WTC11 (cell line): ENCODE data around the gene RNF224. TPM values are rescaled to one million over a fixed set of nuclear protein-coding genes. Genes with fewer than 3 reads are reported as not detected.
A peak's percentile ranks its signal among the peaks of the same experiment; 100 is the strongest.

Experiments used
- ATF1 ChIP-seq: sonication (generic); formaldehyde crosslinking; IDR thresholded peaks from 2 replicates; pipeline ENCODE4 v1.8.1; 2023; ENCODE audit warnings: mild to moderate bottlenecking, moderate library complexity, missing genetic modification reagents
- ELF4 ChIP-seq: sonication (generic); formaldehyde crosslinking; IDR thresholded peaks from 2 replicates; pipeline ENCODE4 v1.8.1; 2022; ENCODE audit warnings: low read depth, mild to moderate bottlenecking, moderate library complexity, missing genetic modification reagents
- ESRRA ChIP-seq: sonication (generic); formaldehyde crosslinking; IDR thresholded peaks from 2 replicates; pipeline ENCODE4 v1.8.1; 2022; ENCODE audit warnings: mild to moderate bottlenecking, missing genetic modification reagents, borderline replicate concordance
- ETV6 ChIP-seq: sonication (generic); formaldehyde crosslinking; IDR thresholded peaks from 2 replicates; pipeline ENCODE4 v1.8.1; 2022; ENCODE audit warnings: mild to moderate bottlenecking, missing genetic modification reagents
- FOXJ3 ChIP-seq: sonication (generic); formaldehyde crosslinking; IDR thresholded peaks from 2 replicates; pipeline ENCODE4 v1.9.0; 2021; ENCODE audit warnings: missing genetic modification reagents, mild to moderate bottlenecking, borderline replicate concordance
- GABPB1 ChIP-seq: sonication (generic); formaldehyde crosslinking; IDR thresholded peaks from 2 replicates; pipeline ENCODE4 v1.8.1; 2023; ENCODE audit warnings: mild to moderate bottlenecking, missing genetic modification reagents
- GRHL2 ChIP-seq: fragments of 250-450 bp; sonication (Bioruptor Pico); IDR thresholded peaks from 2 replicates; pipeline ENCODE4 v1.8.0; 2022; ENCODE audit warnings: mild to moderate bottlenecking, moderate library complexity; ENCODE audit not compliant: insufficient replicate concordance, severe bottlenecking
- GTF2I ChIP-seq: fragments of 250-450 bp; sonication (Bioruptor Pico); conservative IDR thresholded peaks from 2 replicates; pipeline ENCODE4 v1.4.0; 2021; ENCODE audit warnings: mild to moderate bottlenecking
- HMGA2 ChIP-seq: fragments of 250-450 bp; sonication (Bioruptor Pico); IDR thresholded peaks from 2 replicates; pipeline ENCODE4 v1.4.0; 2021; ENCODE audit warnings: mild to moderate bottlenecking, moderate library complexity
- JUN ChIP-seq: sonication (generic); formaldehyde crosslinking; IDR thresholded peaks from 2 replicates; pipeline ENCODE4 v1.8.0; 2023; ENCODE audit warnings: mild to moderate bottlenecking, missing genetic modification reagents
- MXD4 ChIP-seq: fragments of 250-450 bp; sonication (Bioruptor Pico); IDR thresholded peaks from 2 replicates; pipeline ENCODE4 v1.8.0; 2021; ENCODE audit warnings: mild to moderate bottlenecking, moderate library complexity, borderline replicate concordance
- NR3C1 ChIP-seq: sonication (generic); formaldehyde crosslinking; conservative IDR thresholded peaks from 2 replicates; pipeline ENCODE4 v1.8.1; 2023; ENCODE audit warnings: low read depth, mild to moderate bottlenecking, missing genetic modification reagents
- SOX15 ChIP-seq: fragments of 250-450 bp; sonication (Bioruptor Pico); IDR thresholded peaks from 2 replicates; pipeline ENCODE4 v1.9.0; 2021; ENCODE audit warnings: mild to moderate bottlenecking
- SP1 ChIP-seq: sonication (generic); formaldehyde crosslinking; conservative IDR thresholded peaks from 2 replicates; pipeline ENCODE4 v1.8.1; 2022; ENCODE audit warnings: missing genetic modification reagents
- TEAD1 ChIP-seq: sonication (generic); formaldehyde crosslinking; IDR thresholded peaks from 2 replicates; pipeline ENCODE4 v1.8.0; 2022; ENCODE audit warnings: mild to moderate bottlenecking, missing genetic modification reagents
- ZBTB21 ChIP-seq: sonication (generic); formaldehyde crosslinking; IDR thresholded peaks from 2 replicates; pipeline ENCODE4 v1.8.1; 2023; ENCODE audit warnings: mild to moderate bottlenecking, missing genetic modification reagents, borderline replicate concordance
- ZNF138 ChIP-seq: sonication (generic); formaldehyde crosslinking; conservative IDR thresholded peaks from 2 replicates; pipeline ENCODE4 v1.8.1; 2022; ENCODE audit warnings: mild to moderate bottlenecking, moderate library complexity, missing genetic modification reagents
- ZNF219 ChIP-seq: sonication (generic); formaldehyde crosslinking; IDR thresholded peaks from 2 replicates; pipeline ENCODE4 v1.8.0; 2023; ENCODE audit warnings: missing genetic modification reagents, mild to moderate bottlenecking, borderline replicate concordance
- ZNF263 ChIP-seq: sonication (generic); formaldehyde crosslinking; IDR thresholded peaks from 2 replicates; pipeline ENCODE4 v1.8.1; 2022; ENCODE audit warnings: low read depth, mild to moderate bottlenecking, moderate library complexity, missing genetic modification reagents
- ZNF416 ChIP-seq: fragments of 250-450 bp; sonication (Bioruptor Pico); IDR thresholded peaks from 2 replicates; pipeline ENCODE4 v1.9.0; 2021; ENCODE audit warnings: mild to moderate bottlenecking, inconsistent platforms
- ZNF423 ChIP-seq: fragments of 250-450 bp; sonication (Bioruptor Pico); IDR thresholded peaks from 2 replicates; pipeline ENCODE4 v2.1.2; 2022; ENCODE audit warnings: mild to moderate bottlenecking, moderate library complexity
- total RNA-seq: library from RNA; stranded (reverse); gene quantifications from 3 replicates; pipeline ENCODE4 v1.2.3, GENCODE V29; 2021
- TF ChIP-seq, protein P1 (sequence below): sonication (generic); formaldehyde crosslinking; IDR thresholded peaks from 2 replicates; pipeline ENCODE4 v1.8.1; 2023; ENCODE audit warnings: mild to moderate bottlenecking, missing genetic modification reagents, moderate library complexity
- TF ChIP-seq, protein P2 (sequence below): sonication (generic); formaldehyde crosslinking; IDR thresholded peaks from 2 replicates; pipeline ENCODE4 v1.8.0; 2023; ENCODE audit warnings: missing genetic modification reagents
- TF ChIP-seq, protein P3 (sequence below): fragments of 250-450 bp; sonication (Bioruptor Pico); conservative IDR thresholded peaks from 2 replicates; pipeline ENCODE4 v1.9.0; 2021; ENCODE audit warnings: mild to moderate bottlenecking
- TF ChIP-seq, protein P4 (sequence below): sonication (generic); formaldehyde crosslinking; conservative IDR thresholded peaks from 2 replicates; pipeline ENCODE4 v1.8.1; 2022; ENCODE audit warnings: mild to moderate bottlenecking, missing genetic modification reagents
- TF ChIP-seq, protein P5 (sequence below): fragments of 250-450 bp; sonication (Bioruptor Pico); IDR thresholded peaks from 2 replicates; pipeline ENCODE4 v1.8.0; 2021; ENCODE audit warnings: mild to moderate bottlenecking
- TF ChIP-seq, protein P6 (sequence below): sonication (generic); formaldehyde crosslinking; IDR thresholded peaks from 2 replicates; pipeline ENCODE4 v1.8.0; 2023; ENCODE audit warnings: missing genetic modification reagents, mild to moderate bottlenecking, borderline replicate concordance
- TF ChIP-seq, protein P7 (sequence below): sonication (generic); formaldehyde crosslinking; conservative IDR thresholded peaks from 2 replicates; pipeline ENCODE4 v1.8.1; 2023; ENCODE audit warnings: mild to moderate bottlenecking, low read depth, missing genetic modification reagents, moderate library complexity

Gene RNF224
- total RNA-seq, 1 experiment from 2014 or later: 0.59 TPM

DNA sequence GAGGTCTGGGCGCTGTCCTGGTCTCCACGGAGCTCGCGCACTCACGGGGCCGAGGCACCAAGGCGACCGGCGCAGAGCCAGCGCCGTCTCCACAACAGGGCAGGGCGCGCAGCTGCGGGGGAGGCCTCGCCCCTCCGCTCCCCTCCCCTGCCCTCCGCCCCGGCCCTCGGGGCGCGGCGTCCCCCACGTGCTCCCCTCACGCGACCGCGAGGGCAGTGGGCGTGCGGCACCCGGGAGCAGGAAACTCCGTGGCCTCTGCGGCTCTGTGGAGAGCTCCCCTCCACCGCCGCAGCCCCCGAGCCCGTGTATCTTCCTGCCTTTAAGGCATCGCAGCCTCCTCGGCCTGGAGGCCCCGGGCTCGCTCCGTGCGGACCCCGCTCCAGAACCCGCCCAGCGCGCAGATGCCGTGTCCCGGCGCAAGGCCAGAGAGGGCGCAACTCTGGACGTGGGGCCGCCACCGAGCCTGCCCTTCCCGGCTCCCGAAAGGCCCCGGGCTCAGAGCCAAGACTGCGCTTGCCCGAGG is 13.1 kb downstream of the RNF224 start (continued):
- TF ChIP-seq ATF1 (peak; percentile 76; the same call in 1 of the 2 replicates), MXD4 (no peak), NR3C1 (CRISPR knock-in tag) (no peak), JUN (CRISPR knock-in tag) (0 out of 2 replicates have a peak, but pooled peaks have one; percentile 64), ZBTB21 (CRISPR knock-in tag) (no peak), ZNF416 (no peak), SP1 (CRISPR knock-in tag) (no peak), ZNF138 (CRISPR knock-in tag) (no peak), ESRRA (CRISPR knock-in tag) (peak; percentile 76; the same call in 1 of the 2 replicates), ZNF263 (CRISPR knock-in tag) (peak; percentile 37; the same call in 1 of the 2 replicates), ELF4 (CRISPR knock-in tag) (no peak), ETV6 (0 out of 2 replicates have a peak, but pooled peaks have one; percentile 22), FOXJ3 (CRISPR knock-in tag) (no peak), ZNF423 (CRISPR knock-in tag) (no peak), ZNF219 (CRISPR knock-in tag) (peak; percentile 75; the same call in 1 of the 2 replicates), GABPB1 (CRISPR knock-in tag) (no peak), GTF2I (no peak), HMGA2 (CRISPR knock-in tag) (no peak), SOX15 (CRISPR knock-in tag) (no peak), TEAD1 (peak; percentile 79; the same call in 1 of the 2 replicates), GRHL2 (CRISPR knock-in tag) (no peak)
- TF ChIP-seq, protein P1, sequence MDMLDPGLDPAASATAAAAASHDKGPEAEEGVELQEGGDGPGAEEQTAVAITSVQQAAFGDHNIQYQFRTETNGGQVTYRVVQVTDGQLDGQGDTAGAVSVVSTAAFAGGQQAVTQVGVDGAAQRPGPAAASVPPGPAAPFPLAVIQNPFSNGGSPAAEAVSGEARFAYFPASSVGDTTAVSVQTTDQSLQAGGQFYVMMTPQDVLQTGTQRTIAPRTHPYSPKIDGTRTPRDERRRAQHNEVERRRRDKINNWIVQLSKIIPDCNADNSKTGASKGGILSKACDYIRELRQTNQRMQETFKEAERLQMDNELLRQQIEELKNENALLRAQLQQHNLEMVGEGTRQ (CRISPR knock-in tag): no peak
- TF ChIP-seq, protein P2, sequence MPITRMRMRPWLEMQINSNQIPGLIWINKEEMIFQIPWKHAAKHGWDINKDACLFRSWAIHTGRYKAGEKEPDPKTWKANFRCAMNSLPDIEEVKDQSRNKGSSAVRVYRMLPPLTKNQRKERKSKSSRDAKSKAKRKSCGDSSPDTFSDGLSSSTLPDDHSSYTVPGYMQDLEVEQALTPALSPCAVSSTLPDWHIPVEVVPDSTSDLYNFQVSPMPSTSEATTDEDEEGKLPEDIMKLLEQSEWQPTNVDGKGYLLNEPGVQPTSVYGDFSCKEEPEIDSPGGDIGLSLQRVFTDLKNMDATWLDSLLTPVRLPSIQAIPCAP (CRISPR knock-in tag): 0 out of 2 replicates have a peak, but pooled peaks have one; percentile 52
- TF ChIP-seq, protein P3, sequence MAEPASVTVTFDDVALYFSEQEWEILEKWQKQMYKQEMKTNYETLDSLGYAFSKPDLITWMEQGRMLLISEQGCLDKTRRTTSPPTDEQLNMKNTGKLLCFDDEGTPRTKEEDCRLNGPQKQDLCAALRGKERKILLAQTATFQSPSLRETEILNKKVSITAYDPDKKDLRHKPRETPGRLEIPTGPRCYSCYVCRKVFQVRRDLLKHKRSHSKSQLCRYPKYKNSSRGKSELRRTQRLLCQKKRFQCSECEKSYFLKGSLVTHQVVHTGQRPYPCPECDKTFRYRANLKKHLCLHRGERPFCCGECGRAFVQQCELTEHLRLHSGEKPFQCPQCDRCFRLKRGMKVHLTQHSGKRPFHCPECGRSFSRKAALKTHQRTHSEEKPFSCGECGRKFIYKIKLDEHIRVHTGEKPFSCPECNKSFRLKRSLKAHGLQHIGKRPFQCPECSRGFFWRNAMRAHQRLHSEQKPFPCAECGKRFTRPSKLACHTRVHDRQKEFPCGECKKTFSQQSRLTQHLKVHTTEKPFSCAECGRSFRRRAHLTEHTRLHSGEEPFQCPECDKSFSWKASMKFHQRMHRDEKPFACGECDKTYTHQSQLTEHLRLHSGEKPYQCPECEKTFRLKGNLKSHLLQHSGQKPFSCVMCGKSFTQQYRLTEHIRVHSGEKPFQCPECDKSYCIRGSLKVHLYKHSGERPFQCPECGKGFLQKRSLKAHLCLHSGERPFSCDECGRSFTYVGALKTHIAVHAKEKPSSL (CRISPR knock-in tag): no peak
- TF ChIP-seq, protein P4, sequence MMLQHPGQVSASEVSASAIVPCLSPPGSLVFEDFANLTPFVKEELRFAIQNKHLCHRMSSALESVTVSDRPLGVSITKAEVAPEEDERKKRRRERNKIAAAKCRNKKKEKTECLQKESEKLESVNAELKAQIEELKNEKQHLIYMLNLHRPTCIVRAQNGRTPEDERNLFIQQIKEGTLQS: no peak
- TF ChIP-seq, protein P5, sequence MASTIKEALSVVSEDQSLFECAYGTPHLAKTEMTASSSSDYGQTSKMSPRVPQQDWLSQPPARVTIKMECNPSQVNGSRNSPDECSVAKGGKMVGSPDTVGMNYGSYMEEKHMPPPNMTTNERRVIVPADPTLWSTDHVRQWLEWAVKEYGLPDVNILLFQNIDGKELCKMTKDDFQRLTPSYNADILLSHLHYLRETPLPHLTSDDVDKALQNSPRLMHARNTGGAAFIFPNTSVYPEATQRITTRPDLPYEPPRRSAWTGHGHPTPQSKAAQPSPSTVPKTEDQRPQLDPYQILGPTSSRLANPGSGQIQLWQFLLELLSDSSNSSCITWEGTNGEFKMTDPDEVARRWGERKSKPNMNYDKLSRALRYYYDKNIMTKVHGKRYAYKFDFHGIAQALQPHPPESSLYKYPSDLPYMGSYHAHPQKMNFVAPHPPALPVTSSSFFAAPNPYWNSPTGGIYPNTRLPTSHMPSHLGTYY (CRISPR knock-in tag): no peak
- TF ChIP-seq, protein P6, sequence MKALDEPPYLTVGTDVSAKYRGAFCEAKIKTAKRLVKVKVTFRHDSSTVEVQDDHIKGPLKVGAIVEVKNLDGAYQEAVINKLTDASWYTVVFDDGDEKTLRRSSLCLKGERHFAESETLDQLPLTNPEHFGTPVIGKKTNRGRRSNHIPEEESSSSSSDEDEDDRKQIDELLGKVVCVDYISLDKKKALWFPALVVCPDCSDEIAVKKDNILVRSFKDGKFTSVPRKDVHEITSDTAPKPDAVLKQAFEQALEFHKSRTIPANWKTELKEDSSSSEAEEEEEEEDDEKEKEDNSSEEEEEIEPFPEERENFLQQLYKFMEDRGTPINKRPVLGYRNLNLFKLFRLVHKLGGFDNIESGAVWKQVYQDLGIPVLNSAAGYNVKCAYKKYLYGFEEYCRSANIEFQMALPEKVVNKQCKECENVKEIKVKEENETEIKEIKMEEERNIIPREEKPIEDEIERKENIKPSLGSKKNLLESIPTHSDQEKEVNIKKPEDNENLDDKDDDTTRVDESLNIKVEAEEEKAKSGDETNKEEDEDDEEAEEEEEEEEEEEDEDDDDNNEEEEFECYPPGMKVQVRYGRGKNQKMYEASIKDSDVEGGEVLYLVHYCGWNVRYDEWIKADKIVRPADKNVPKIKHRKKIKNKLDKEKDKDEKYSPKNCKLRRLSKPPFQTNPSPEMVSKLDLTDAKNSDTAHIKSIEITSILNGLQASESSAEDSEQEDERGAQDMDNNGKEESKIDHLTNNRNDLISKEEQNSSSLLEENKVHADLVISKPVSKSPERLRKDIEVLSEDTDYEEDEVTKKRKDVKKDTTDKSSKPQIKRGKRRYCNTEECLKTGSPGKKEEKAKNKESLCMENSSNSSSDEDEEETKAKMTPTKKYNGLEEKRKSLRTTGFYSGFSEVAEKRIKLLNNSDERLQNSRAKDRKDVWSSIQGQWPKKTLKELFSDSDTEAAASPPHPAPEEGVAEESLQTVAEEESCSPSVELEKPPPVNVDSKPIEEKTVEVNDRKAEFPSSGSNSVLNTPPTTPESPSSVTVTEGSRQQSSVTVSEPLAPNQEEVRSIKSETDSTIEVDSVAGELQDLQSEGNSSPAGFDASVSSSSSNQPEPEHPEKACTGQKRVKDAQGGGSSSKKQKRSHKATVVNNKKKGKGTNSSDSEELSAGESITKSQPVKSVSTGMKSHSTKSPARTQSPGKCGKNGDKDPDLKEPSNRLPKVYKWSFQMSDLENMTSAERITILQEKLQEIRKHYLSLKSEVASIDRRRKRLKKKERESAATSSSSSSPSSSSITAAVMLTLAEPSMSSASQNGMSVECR (CRISPR knock-in tag): peak; percentile 76
- TF ChIP-seq, protein P7, sequence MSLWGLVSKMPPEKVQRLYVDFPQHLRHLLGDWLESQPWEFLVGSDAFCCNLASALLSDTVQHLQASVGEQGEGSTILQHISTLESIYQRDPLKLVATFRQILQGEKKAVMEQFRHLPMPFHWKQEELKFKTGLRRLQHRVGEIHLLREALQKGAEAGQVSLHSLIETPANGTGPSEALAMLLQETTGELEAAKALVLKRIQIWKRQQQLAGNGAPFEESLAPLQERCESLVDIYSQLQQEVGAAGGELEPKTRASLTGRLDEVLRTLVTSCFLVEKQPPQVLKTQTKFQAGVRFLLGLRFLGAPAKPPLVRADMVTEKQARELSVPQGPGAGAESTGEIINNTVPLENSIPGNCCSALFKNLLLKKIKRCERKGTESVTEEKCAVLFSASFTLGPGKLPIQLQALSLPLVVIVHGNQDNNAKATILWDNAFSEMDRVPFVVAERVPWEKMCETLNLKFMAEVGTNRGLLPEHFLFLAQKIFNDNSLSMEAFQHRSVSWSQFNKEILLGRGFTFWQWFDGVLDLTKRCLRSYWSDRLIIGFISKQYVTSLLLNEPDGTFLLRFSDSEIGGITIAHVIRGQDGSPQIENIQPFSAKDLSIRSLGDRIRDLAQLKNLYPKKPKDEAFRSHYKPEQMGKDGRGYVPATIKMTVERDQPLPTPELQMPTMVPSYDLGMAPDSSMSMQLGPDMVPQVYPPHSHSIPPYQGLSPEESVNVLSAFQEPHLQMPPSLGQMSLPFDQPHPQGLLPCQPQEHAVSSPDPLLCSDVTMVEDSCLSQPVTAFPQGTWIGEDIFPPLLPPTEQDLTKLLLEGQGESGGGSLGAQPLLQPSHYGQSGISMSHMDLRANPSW (CRISPR knock-in tag): no peak
